CD14-positive monocyte (primary cell): ENCODE data around the gene HYLS1. TPM values are rescaled to one million over a fixed set of nuclear protein-coding genes. Genes with fewer than 3 reads are reported as not detected.

ENCODE experiments used
- DNase-seq, 3 donors: peaks; one replicate each; pipeline ENCODE4 v3.0.0-alpha.2; 2011 to 2022
- H2AFZ ChIP-seq: 2 replicates; pipeline ENCODE4 v1.6.0; 2012; ENCODE audit warnings: mild to moderate bottlenecking, low read depth, low read length, inconsistent platforms; ENCODE audit not compliant: insufficient read depth, poor library complexity, severe bottlenecking
- H3K27ac ChIP-seq, 2 donors: 1 replicate in 1 of 2; 2 replicates in 1 of 2; pipeline ENCODE4 v1.5.1; 2012 to 2013; ENCODE audit warnings: low read length in 2 of 2, control low read depth in 1 of 2, inconsistent platforms in 1 of 2, low read depth in 1 of 2, mild to moderate bottlenecking in 1 of 2
- H3K27me3 ChIP-seq, 2 donors: one replicate each; pipeline versions ENCODE4 v1.6.0 to v1.6.1; 2011 to 2013; ENCODE audit warnings: low read length in 2 of 2; ENCODE audit not compliant: control insufficient read depth in 2 of 2, insufficient read depth in 2 of 2
- H3K36me3 ChIP-seq, 2 donors: replicated peaks in 1 of 2; 1 replicate in 1 of 2; 2 replicates in 1 of 2; pipeline versions ENCODE4 v1.5.1 to v1.6.1; 2012 to 2013; ENCODE audit warnings: low read length in 2 of 2, control low read depth in 1 of 2, inconsistent platforms in 1 of 2, mild to moderate bottlenecking in 1 of 2; ENCODE audit not compliant: insufficient read depth in 2 of 2, control insufficient read depth in 1 of 2
- H3K4me1 ChIP-seq, 2 donors: 1 replicate in 1 of 2; 2 replicates in 1 of 2; pipeline versions ENCODE4 v1.5.1 to v1.6.1; 2012 to 2013; ENCODE audit warnings: low read length in 2 of 2, control low read depth in 1 of 2, inconsistent platforms in 1 of 2, mild to moderate bottlenecking in 1 of 2, moderate library complexity in 1 of 2; ENCODE audit not compliant: insufficient read depth in 2 of 2, control insufficient read depth in 1 of 2
- H3K4me2 ChIP-seq: replicated peaks from 2 replicates; pipeline ENCODE3; 2012; ENCODE audit warnings: low read length, moderate library complexity, mild to moderate bottlenecking; ENCODE audit not compliant: poor library complexity, severe bottlenecking; ENCODE audit errors: extremely low read depth
- H3K4me3 ChIP-seq, 3 experiments: fragments of 200-600 bp in 1 of 3; sonication (generic) in 1 of 3; replicated peaks in 1 of 3; 1 replicate in 2 of 3; 2 replicates in 1 of 3; pipeline ENCODE4 v1.5.1; 2011 to 2013; ENCODE audit warnings: low read length in 3 of 3, mild to moderate bottlenecking in 3 of 3, control low read depth in 2 of 3, low read depth in 2 of 3, inconsistent platforms in 1 of 3, moderate library complexity in 1 of 3
- H3K79me2 ChIP-seq: 2 replicates; pipeline ENCODE4 v1.6.0; 2012; ENCODE audit warnings: mild to moderate bottlenecking, control low read depth, inconsistent platforms, low read length, moderate library complexity; ENCODE audit not compliant: insufficient read depth
- H3K9ac ChIP-seq: 2 replicates; pipeline ENCODE4 v1.6.0; 2017; ENCODE audit warnings: low read length, mild to moderate bottlenecking; ENCODE audit not compliant: insufficient read depth, poor library complexity, severe bottlenecking
- H3K9me3 ChIP-seq, 2 donors: replicated peaks in 1 of 2; 1 replicate in 1 of 2; 2 replicates in 1 of 2; pipeline versions ENCODE4 v1.5.1 to v1.6.1; 2012 to 2013; ENCODE audit warnings: low read length in 2 of 2, control low read depth in 1 of 2; ENCODE audit not compliant: control insufficient read depth in 1 of 2, insufficient read depth in 1 of 2
- H4K20me1 ChIP-seq: 2 replicates; pipeline ENCODE4 v1.6.0; 2012; ENCODE audit warnings: mild to moderate bottlenecking, low read length, control low read depth, moderate library complexity; ENCODE audit not compliant: insufficient read depth
- H3K27ac Mint-ChIP-seq, 7 donors: one replicate each; pipeline ENCODE4 v1.8.0; 2020; ENCODE audit warnings: mild to moderate bottlenecking in 7 of 7, mixed read lengths in 7 of 7, moderate library complexity in 6 of 7, inconsistent platforms in 2 of 7
- H3K27me3 Mint-ChIP-seq, 3 donors: one replicate each; pipeline ENCODE4 v1.8.0; 2021 to 2022; ENCODE audit warnings: low read depth in 3 of 3, mild to moderate bottlenecking in 3 of 3, mixed read lengths in 3 of 3, moderate library complexity in 3 of 3, inconsistent platforms in 1 of 3
- H3K36me3 Mint-ChIP-seq, 2 donors: one replicate each; pipeline ENCODE4 v1.8.0; 2020; ENCODE audit warnings: mixed read lengths in 2 of 2, inconsistent platforms in 1 of 2, mild to moderate bottlenecking in 1 of 2
- H3K4me1 Mint-ChIP-seq: one replicate; pipeline ENCODE4 v1.8.0; 2020; ENCODE audit warnings: mild to moderate bottlenecking, mixed read lengths
- H3K4me3 Mint-ChIP-seq, 2 donors: one replicate each; pipeline ENCODE4 v1.8.0; 2020; ENCODE audit warnings: mild to moderate bottlenecking in 2 of 2, mixed read lengths in 2 of 2, moderate library complexity in 1 of 2
- H3K9me3 Mint-ChIP-seq, 7 donors: one replicate each; pipeline ENCODE4 v1.8.0; 2020 to 2022; ENCODE audit warnings: mixed read lengths in 7 of 7, mild to moderate bottlenecking in 6 of 7, moderate library complexity in 6 of 7, inconsistent platforms in 2 of 7
- CTCF ChIP-seq: fragments of 200-600 bp; IDR thresholded peaks from one replicate; pipeline ENCODE4 v1.8.0; 2022; ENCODE audit warnings: antibody characterized with exemption, mild to moderate bottlenecking
- WGBS: methylation state at CpG from one replicate; pipeline ENCODE4 v1.1.5; 2013; ENCODE audit warnings: missing lambda C conversion rate; ENCODE audit not compliant: insufficient coverage; 5-methylcytosine and 5-hydroxymethylcytosine counted together
- intact Hi-C, 2 donors: fragments of 100-400 bp; cut with micrococcal nuclease; formaldehyde crosslinking; loops; one replicate each; pipeline versions ENCODE4 v1.15.0 to v1.15.1; 2023
- polyA plus RNA-seq, 3 donors: library from polyadenylated mRNA; depleted of rRNA in 1 of 3; unstranded in 2 of 3; stranded (reverse) in 1 of 3; fragments of 300-500 nt in 2 of 3; fragments of >200 nt in 1 of 3; fragmentation: Illumina TruSeq in 2 of 3; gene quantifications; 1 replicate in 2 of 3; 2 replicates in 1 of 3; pipeline ENCODE4 v1.2.3, GENCODE V29; 2012 to 2021

The HYLS1 gene
- polyA plus RNA-seq, 3 donors = 0.61 to 2.6 (median 2.0) TPM

DNA sequence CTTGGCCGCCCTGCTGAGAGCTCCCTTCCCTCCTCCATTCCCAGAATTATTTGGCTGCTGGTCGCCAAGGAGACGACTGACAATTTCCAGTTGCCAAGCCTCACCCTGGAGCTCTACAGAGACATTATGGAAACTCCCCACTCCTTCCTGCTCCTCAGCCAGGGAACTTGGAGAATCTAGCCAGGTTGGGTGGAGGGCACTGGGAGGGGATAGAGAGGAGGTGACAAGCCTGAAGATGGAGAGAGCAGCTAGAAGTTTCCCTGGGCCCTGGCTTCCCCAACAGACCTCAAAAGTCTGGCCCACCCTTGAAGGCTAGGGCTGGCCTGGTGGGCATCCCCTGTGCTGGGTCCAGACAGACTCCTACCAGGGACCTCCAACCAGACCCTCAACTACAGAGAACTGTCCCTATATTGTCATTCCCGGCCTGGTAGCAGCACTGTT lies 51.6 kb downstream of the HYLS1 start:
- Histone ChIP-seq H3K36me3 (no peaks in the 10 kb centered on the region), H2AFZ (no peak overlapping the region), H3K4me1 (no peaks in the 10 kb centered on the region), H3K27ac (no peak overlapping the region), H3K79me2 (no peaks in the 10 kb centered on the region), H3K4me2 (no peak overlapping the region), H3K27me3 (no peaks in the 10 kb centered on the region), H4K20me1 (no peaks in the 10 kb centered on the region), H3K9me3 (no peaks in the 10 kb centered on the region), H3K9ac (no peak overlapping the region), H3K4me3 (no peak overlapping the region)
- Mint-ChIP-seq H3K36me3 (no peaks in the 10 kb centered on the region), H3K9me3 (peaks cover 0 to 7% (median 0%) of the 10 kb centered on the region in 7 donors), H3K4me1 (peaks cover 4% of the 10 kb centered on the region), H3K4me3 (no peak overlapping the region), H3K27ac (no peak overlapping the region), H3K27me3 (peaks cover 0 to 8% (median 2%) of the 10 kb centered on the region in 3 donors)
- no CpG with 5 or more reads among the region's 4 CpGs for WGBS
- intact Hi-C loops = no loop called here
- DNase-seq = no peak
- no peak for TF ChIP-seq CTCF

DNA sequence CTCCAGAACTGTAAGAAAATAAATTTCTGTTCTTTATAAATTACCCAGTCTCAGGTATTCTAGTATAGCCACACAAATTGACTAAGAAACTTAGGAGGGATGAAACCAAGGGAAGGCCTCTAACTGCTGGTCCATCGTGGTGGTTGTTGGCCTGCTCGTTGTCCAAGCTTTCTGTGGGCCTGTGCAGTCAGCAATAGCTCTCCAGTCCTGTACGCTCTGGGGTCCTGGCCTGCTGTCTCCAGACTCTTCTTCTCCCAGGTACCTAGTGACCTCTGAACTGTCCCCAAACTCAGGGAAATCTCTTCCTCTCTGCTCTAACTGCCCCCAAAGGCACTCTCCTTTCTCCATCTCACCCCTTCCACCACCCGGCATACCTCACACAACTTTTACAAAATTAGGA lies 52.7 kb downstream of the HYLS1 start:
- Histone ChIP-seq H3K4me1 (no peaks in the 10 kb centered on the region), H3K79me2 (no peaks in the 10 kb centered on the region), H3K36me3 (no peaks in the 10 kb centered on the region), H3K27me3 (no peaks in the 10 kb centered on the region), H2AFZ (no peak overlapping the region), H3K27ac (no peak overlapping the region), H3K9me3 (no peaks in the 10 kb centered on the region), H3K9ac (no peak overlapping the region), H3K4me3 (no peak overlapping the region), H4K20me1 (no peaks in the 10 kb centered on the region), H3K4me2 (no peak overlapping the region)
- intact Hi-C loops = no loop called here
- Mint-ChIP-seq H3K27me3 (peaks cover 0 to 8% (median 2%) of the 10 kb centered on the region in 3 donors), H3K9me3 (peaks cover 0 to 7% (median 0%) of the 10 kb centered on the region in 7 donors), H3K27ac (no peak overlapping the region), H3K36me3 (no peaks in the 10 kb centered on the region), H3K4me3 (no peak overlapping the region), H3K4me1 (peaks cover 4% of the 10 kb centered on the region)
- no peak for TF ChIP-seq CTCF
- 100% methylated on average over 1 of the region's 4 CpGs for WGBS
- DNase-seq = no peak
